ENCODE measurements around the gene SLC24A4.

SLC24A4 gene

DNA sequence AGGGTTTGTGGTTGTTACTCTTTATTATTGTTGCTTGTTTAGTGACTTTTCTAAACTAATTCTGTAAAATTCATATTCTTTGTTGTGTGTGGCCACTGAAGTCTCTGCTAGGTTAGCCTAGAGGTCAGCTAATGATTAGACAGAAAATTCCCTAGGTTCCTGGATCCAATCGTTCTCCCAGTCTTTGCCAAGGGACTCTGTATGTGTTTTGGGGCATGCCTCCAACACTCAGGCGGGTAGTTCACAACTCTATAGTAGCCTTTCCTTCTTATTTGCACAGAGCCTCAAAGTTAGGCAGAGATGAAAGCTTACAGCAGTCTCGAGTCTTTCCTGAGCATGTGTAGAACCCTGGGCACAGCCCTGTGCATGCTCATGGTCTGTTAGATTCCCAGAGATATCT, 157.9 kb downstream of the SLC24A4 start:
- Histone ChIP-seq H3K9ac (ENCODE audit: low read depth, low read length) (no peak overlapping the region), H3K36me3 (ENCODE audit: insufficient read depth, low read length) (no peaks in the 10 kb centered on the region), H3K4me1 (ENCODE audit: insufficient read depth, low read length) (no peaks in the 10 kb centered on the region), H3K9me3 (ENCODE audit: control insufficient read depth, insufficient read depth, low read length) (no peaks in the 10 kb centered on the region)

DNA sequence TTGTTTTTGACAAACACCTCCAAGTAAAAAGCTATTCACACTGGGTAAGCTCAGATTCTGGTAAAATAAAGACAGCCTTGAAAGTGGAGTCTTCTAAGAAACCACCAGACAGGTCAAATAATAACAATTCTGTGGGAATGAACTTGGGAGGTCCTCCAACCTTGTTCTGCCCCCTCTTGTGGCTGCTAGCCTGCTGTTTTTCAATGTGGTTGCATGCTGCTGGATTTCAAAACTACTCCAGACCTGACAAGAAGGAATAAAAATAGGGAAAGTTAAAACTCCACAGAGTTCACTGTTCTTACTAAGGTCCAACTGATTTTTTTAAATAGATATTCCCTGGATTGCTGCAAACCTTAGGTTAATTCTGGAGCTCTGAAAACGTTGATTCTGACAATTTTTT, 158.4 kb downstream of the SLC24A4 start:
- Histone ChIP-seq H3K4me1 (ENCODE audit: insufficient read depth, low read length) (no peaks in the 10 kb centered on the region), H3K9ac (ENCODE audit: low read depth, low read length) (no peak overlapping the region), H3K9me3 (ENCODE audit: control insufficient read depth, insufficient read depth, low read length) (no peaks in the 10 kb centered on the region), H3K36me3 (ENCODE audit: insufficient read depth, low read length) (no peaks in the 10 kb centered on the region)

DNA sequence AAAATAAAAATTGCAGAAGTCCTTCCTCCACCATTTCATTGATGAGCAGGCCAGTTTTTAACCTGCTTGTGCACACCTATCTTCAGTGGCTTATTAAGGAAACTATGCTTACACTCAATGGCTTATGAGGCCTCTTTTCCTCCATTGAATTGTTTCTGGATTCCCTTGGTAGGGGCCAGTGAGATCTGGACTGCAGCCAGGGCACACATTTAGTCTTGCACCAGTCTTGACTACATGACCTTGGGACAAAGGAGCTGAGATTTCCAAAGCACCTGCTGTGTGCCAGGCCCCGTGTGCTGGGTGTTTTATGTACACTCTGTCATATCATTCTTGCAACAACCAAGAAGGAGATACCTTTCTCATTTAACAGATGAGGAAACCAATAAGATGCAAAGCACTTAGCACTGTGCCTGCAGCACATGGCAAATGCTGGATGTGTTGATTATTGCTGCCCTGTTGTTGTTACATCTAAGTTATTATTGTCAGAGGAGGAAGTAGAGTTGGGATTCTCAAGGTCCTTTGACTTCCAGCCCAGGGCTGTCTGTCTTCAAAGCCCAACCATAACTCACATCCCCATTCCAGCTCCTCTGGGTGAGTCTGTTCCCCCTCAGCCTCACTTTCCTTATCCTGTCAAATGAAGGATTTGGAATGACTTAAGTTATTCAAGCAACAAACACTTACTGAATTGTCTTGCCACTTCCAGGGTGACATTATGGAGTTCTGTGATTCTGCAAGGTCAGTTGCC, 159.0 kb downstream of the SLC24A4 start:
- H3K36me3 ChIP-seq (ENCODE audit: insufficient read depth, low read length): no peaks in the 10 kb centered on the region
- H3K9me3 ChIP-seq (ENCODE audit: control insufficient read depth, insufficient read depth, low read length): no peaks in the 10 kb centered on the region
- H3K4me1 ChIP-seq (ENCODE audit: insufficient read depth, low read length): no peaks in the 10 kb centered on the region
- no peak overlapping the region for H3K9ac ChIP-seq (ENCODE audit: low read depth, low read length)

DNA sequence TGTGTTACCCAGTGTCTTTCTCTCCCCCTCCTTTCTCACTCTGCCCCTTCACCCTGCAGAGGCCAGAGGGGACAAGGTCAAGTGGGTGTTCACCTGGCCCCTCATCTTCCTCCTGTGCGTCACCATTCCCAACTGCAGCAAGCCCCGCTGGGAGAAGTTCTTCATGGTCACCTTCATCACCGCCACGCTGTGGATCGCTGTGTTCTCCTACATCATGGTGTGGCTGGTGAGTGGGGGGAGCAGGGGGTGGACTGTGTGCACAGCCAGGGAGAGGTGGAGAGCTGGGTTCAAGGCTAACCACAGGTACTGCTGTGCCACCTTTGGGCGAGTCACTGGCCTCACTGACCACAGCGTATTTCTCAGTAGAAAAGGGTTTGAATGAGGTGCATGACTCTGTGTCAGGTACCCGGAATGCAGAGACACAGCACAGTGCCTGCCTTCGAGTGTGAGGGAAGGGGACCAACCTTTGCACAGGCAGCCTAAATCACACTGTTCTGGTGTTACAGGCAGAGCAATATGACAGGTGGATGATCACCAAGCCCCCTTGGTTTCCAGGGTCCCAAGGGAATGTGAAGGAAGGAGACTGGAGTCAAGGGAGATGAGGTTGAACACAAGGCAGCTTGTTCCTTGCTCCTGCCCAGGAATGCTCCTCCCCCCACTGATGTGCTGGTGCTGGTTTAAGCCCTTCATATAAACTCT, 159.8 kb downstream of the SLC24A4 start:
- H3K36me3 ChIP-seq (ENCODE audit: insufficient read depth, low read length): no peaks in the 10 kb centered on the region
- H3K4me1 ChIP-seq (ENCODE audit: insufficient read depth, low read length): no peaks in the 10 kb centered on the region
- H3K9ac ChIP-seq (ENCODE audit: low read depth, low read length): no peak overlapping the region
- no peaks in the 10 kb centered on the region for H3K9me3 ChIP-seq (ENCODE audit: control insufficient read depth, insufficient read depth, low read length)

DNA sequence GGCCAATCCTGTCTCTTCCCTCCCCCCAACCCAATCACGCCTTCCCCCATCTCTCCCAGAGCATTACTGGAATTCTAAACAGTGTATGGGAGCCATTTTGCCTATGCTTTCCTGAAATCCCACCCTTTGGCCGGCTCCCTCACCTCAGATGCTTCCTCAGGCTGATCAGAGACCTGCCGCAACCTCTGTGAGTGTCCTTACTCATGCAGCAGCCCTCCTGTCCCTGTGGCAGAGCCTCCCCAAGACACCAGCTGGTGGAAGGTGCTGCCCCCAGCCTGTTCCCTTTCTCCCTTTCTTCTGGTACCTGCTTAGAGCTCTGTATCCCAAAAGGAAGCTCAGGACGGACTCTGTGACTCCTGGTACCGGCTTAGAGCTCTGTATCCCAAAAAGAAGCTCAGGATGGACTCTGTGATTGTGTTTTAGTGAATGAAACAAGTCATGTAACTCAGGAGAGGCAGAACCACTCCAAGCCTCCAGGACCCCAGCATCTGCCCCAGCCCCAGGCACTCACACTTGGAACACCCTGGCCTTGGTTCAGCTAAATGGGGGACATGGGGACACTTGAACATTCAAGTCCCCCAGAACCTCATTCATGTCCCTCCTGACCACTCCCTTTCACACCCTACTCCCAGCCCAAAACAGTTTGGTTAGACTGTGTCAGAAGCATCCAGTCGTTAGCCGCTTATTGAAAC, 161.3 kb downstream of the SLC24A4 start:
- H3K9ac ChIP-seq (ENCODE audit: low read depth, low read length): no peak overlapping the region
- no peaks in the 10 kb centered on the region for H3K9me3 ChIP-seq (ENCODE audit: control insufficient read depth, insufficient read depth, low read length)
- H3K36me3 ChIP-seq (ENCODE audit: insufficient read depth, low read length): no peaks in the 10 kb centered on the region
- no peaks in the 10 kb centered on the region for H3K4me1 ChIP-seq (ENCODE audit: insufficient read depth, low read length)

DNA sequence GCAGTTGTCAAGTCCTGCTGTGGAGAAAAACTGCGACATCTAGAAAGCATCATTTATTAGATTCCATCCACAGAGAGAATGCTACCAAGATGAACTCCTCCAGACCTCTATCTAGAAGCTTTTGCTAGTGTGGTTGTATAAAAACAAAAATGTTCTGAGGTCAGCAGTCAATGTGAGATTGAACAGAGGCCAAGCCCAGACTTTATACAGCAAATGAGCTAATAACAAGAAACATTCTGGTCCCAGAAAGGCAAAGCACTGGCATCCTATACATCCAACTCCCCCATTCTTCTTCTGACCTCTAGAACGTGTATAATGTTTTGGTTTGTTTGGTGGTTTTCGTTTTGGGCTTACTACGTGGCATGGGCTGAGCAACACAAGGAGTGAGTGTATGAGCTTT, 163.9 kb downstream of the SLC24A4 start:
- Histone ChIP-seq H3K4me1 (ENCODE audit: insufficient read depth, low read length) (peaks cover 5% of the 10 kb centered on the region; the same call in 1 of the 2 replicates), H3K9me3 (ENCODE audit: control insufficient read depth, insufficient read depth, low read length) (no peaks in the 10 kb centered on the region), H3K9ac (ENCODE audit: low read depth, low read length) (no peak overlapping the region), H3K36me3 (ENCODE audit: insufficient read depth, low read length) (no peaks in the 10 kb centered on the region)

DNA sequence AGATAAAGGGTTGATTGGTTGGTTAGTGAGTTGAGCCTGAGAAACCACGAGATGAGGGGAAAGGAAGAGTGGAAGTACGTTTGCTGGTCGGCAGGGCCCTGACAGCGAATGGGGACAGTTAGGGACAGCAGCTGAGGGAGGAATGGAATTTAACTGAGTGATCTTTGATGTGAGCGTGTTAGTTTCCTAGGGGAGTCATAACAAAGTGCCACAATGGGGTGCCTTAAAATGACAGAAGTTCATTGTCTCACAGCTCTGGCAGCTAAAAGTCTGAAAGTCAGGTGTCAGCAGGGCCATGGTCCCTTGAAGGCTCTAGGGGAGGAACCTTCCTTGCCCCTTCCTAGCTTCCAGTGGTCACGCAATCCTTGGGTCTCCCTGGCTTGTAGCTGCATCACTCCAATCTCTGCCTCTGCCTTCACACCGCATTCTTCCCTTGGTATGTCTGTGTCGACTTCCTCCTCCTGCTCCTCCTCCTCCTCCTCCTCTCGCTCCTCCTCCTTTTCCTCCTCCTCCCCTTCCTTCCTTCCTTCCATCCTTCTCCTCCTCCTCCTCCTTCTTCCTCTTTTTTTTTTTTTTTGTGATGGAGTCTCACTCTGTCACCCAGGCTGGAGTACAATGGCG, 164.7 kb downstream of the SLC24A4 start:
- H3K9ac ChIP-seq (ENCODE audit: low read depth, low read length): no peak overlapping the region
- H3K4me1 ChIP-seq (ENCODE audit: insufficient read depth, low read length): peaks cover 5% of the 10 kb centered on the region; the same call in 1 of the 2 replicates
- no peaks in the 10 kb centered on the region for H3K9me3 ChIP-seq (ENCODE audit: control insufficient read depth, insufficient read depth, low read length)
- no peaks in the 10 kb centered on the region for H3K36me3 ChIP-seq (ENCODE audit: insufficient read depth, low read length)

DNA sequence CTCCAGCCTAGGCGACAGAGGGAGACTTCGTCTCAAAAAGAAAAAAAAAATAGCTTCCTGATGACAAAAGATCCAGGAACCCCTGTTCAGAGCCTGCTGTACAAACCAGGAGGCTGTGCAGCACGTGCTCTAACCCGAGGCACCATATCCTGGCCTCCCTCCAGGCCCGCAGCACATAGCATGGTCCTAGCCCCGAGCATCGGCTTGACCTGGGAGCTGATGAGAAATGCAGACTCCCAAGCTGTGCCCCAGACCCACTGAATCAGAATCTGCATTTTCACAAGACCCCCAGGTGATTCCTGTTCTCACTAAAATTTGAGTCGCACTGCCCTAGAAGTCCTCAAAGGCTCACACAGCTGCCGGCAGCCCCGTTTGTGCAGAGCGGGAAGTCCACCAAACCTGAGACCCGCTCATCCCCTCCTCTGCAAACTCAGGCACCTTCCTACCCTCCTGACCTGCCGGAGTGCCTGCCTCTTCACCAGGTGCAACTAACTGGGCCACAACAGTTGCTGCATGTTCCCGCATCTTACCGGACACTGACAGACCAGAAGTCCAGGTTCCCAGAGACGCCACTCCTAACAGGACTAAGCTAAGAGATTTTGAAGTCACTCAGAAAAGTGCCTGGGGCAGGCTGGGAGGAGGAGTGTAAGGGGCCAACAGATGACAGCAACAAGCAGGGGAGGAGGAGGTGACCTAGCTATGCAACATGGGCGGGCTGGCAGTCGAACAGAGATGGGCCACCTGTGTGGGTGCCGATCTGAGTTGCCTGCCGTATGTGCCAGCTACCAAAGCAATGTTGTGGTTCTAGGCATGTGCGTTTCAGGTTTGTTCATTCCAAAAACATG, 166.7 kb downstream of the SLC24A4 start:
- Histone ChIP-seq H3K36me3 (ENCODE audit: insufficient read depth, low read length) (no peaks in the 10 kb centered on the region), H3K9ac (ENCODE audit: low read depth, low read length) (no peak overlapping the region), H3K9me3 (ENCODE audit: control insufficient read depth, insufficient read depth, low read length) (no peaks in the 10 kb centered on the region), H3K4me1 (ENCODE audit: insufficient read depth, low read length) (peaks cover 5% of the 10 kb centered on the region; the same call in 1 of the 2 replicates)

DNA sequence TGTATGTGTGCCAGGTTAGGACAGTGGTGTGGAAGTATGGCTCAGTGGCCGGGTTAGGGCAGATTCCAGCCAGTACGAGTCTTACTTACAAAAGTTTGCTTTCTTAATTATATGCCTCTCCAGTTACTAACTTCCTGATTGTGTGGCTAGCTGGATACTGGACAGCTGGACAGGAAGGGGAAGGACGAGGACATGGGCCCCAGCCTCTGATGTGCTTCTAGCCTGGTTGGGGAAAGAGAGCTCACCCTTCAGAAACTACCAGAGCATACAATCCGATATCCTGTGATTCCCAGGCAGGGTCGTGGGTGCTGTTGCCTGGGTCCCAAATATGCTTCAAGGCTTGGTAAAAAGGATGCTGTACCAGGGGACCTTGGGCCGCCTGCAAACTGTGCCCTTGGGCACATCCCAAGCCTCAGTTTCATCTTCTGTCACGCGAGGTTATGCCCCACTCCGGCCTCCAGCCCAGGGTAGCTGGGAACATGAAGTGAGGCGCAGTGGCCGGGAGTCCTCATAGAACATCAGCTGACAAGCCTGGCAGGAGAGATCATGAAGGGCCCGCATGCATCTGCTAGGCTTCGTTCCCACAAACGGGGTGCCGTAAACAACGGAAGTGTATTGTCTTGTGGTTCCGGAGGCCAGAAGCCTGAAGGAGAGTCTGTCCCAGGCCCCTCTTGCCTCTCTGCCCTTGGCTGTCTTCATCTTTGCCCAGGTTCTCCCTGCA, 167.4 kb downstream of the SLC24A4 start:
- H3K9ac ChIP-seq (ENCODE audit: low read depth, low read length): no peak overlapping the region
- no peaks in the 10 kb centered on the region for H3K9me3 ChIP-seq (ENCODE audit: control insufficient read depth, insufficient read depth, low read length)
- no peaks in the 10 kb centered on the region for H3K36me3 ChIP-seq (ENCODE audit: insufficient read depth, low read length)
- peaks cover 11% of the 10 kb centered on the region for H3K4me1 ChIP-seq (ENCODE audit: insufficient read depth, low read length)

DNA sequence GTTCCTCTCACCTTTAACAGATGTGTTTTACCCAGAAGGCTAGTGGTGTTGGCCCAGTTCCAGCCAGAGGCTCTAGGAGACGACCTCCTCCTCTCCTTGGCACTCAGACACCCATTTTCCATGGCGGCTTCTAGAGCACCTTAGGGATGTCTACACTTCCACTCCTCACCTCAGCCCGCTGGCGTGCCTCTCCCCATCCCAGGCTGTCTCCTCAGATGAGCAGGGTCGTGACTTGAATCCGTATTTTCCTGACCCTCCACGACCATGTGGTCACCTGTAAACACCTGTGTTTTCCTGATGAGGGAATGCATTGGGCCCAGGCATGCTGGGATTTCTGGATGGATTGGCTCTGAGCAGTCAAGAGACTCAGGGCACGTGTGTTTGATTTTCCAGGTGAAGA, 168.8 kb downstream of the SLC24A4 start:
- Histone ChIP-seq H3K9me3 (ENCODE audit: control insufficient read depth, insufficient read depth, low read length) (no peaks in the 10 kb centered on the region), H3K4me1 (ENCODE audit: insufficient read depth, low read length) (peaks cover 13% of the 10 kb centered on the region), H3K36me3 (ENCODE audit: insufficient read depth, low read length) (no peaks in the 10 kb centered on the region), H3K9ac (ENCODE audit: low read depth, low read length) (no peak overlapping the region)

DNA sequence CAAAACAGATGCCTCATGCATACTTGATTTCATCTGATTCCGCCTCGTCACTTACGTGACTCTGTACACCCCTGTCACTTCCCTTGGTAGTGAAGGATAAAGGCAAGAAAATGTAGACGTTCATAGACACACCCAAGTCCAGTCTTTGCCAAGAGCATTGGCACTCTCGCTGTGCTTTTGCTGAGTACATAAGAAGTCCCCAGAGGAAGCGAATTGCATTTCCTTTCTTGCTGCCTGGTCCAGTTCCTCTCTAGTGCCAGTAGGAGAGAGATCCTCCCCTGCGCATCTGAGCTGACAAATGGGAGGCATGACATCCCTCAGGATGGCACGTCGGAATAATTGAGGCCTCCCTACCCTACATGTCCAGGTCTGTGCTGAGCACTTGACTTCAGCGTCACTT, 169.3 kb downstream of the SLC24A4 start:
- no peaks in the 10 kb centered on the region for H3K9me3 ChIP-seq (ENCODE audit: control insufficient read depth, insufficient read depth, low read length)
- H3K4me1 ChIP-seq (ENCODE audit: insufficient read depth, low read length): peaks cover 13% of the 10 kb centered on the region

DNA sequence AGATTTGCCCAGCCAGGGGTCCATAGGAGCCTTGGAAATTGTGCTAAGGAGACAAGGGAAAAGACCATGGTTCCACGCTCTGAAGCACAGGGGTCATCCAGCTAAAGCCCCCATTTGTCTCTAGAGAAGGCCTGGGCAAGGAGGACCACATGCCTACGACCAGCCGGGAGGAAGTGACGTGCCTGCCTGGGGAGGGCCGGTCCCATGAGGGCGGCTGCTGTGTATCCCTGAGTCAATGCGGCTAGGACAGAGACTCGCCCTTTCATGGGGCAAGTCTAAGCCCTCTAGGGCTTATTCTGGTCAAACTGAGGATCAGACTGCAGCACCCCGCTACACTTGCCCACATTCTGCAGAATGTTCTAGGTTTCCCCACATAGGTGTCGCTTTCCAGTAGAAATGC, 170.1 kb downstream of the SLC24A4 start:
- no peaks in the 10 kb centered on the region for H3K36me3 ChIP-seq (ENCODE audit: insufficient read depth, low read length)
- H3K9ac ChIP-seq (ENCODE audit: low read depth, low read length): no peak overlapping the region
- H3K4me1 ChIP-seq (ENCODE audit: insufficient read depth, low read length): peaks cover 13% of the 10 kb centered on the region
- no peaks in the 10 kb centered on the region for H3K9me3 ChIP-seq (ENCODE audit: control insufficient read depth, insufficient read depth, low read length)

More for the DNA sequence above, 169.3 kb downstream of the SLC24A4 start:
- no peaks in the 10 kb centered on the region for H3K36me3 ChIP-seq (ENCODE audit: insufficient read depth, low read length)
- H3K9ac ChIP-seq (ENCODE audit: low read depth, low read length): no peak overlapping the region

DNA sequence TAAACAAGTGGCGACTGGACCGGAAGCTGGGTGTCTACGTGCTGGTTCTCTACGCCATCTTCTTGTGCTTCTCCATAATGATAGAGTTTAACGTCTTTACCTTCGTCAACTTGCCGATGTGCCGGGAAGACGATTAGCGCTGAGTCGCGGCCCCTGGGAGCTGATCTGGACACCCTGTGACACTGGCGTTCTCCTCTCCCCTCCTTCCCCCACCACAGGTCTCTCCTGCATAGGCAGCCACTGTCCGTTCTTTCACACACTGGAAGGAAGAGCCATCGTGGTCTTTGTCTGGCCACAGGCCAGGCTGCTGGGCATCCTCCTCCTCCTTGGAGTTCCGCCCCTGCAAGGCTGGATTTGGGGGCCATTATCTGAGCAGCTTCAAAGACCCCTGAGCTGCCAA, 170.5 kb downstream of the SLC24A4 start:
- Histone ChIP-seq H3K9ac (ENCODE audit: low read depth, low read length) (no peak overlapping the region), H3K4me1 (ENCODE audit: insufficient read depth, low read length) (peaks cover 13% of the 10 kb centered on the region), H3K9me3 (ENCODE audit: control insufficient read depth, insufficient read depth, low read length) (no peaks in the 10 kb centered on the region), H3K36me3 (ENCODE audit: insufficient read depth, low read length) (no peaks in the 10 kb centered on the region)

Data from ES-I3 (cell line).